ENCODE data around the gene USP10.

Gene USP10

GRCh38 chr16:84753412-84754326, 53.9 kb downstream of the USP10 start:
- TF ChIP-seq CTCF (IDR thresholded peaks at IDR 0.05; ENCODE audit: low read depth, low read length), result no peak
- Histone ChIP-seq H3K27me3 (ENCODE audit: insufficient read depth, low read depth, severe bottlenecking) (no peaks in the 10 kb centered on the region), H3K4me3 (ENCODE audit: low read depth, low read length) (no peak overlapping the region), H3K27ac (peak overlapping the region; percentile 54), H3K9me3 (ENCODE audit: severe bottlenecking) (no peaks in the 10 kb centered on the region), H3K36me3 (no peaks in the 10 kb centered on the region)
- DNase-seq, result peak; percentile 10

GRCh38 chr16:84754353-84754856, 54.6 kb downstream of the USP10 start:
- peak overlapping the region; percentile 54 for H3K27ac ChIP-seq

DNA sequence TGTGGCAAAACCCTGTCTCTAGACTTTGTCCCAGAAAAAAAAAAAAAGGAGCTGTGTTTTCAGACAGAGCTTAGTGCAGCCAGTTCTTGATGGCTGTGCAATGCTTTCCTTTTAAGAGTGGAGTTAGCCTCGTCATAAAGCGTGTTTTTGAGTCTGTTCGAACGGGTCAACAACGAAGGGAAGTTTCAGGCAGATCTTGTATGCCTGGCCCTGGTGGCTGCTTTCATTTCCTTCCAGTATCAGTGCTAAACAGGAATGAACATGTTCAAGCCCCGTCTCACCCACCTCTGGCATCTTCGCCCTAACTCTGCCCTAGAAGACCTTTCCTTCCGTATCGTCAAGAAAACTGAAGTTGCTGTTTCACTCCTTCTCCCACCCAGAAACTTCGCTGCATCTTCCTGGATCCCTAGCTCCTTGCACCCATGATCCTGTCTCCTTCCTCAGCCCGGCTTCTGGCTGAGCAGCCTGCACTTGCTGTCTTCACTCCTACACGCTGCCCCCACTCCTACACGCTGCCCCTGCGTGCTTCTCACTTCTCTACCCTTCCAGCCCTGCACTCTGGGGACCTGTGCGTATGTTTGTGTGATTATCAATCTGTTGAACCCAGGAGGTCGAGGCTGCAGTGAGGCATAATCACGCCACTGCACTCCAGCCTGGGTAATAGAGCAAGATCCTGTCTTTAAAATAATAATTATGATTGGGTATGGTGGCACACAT, 55.3 kb downstream of the USP10 start:
- no peaks in the 10 kb centered on the region for H3K9me3 ChIP-seq (ENCODE audit: severe bottlenecking)
- no peaks in the 10 kb centered on the region for H3K27me3 ChIP-seq (ENCODE audit: insufficient read depth, low read depth, severe bottlenecking)
- no peak for TF ChIP-seq CTCF (IDR thresholded peaks at IDR 0.05; ENCODE audit: low read depth, low read length)
- no peak for DNase-seq
- H3K4me3 ChIP-seq (ENCODE audit: low read depth, low read length), result no peak overlapping the region
- no peak overlapping the region for H3K27ac ChIP-seq
- H3K36me3 ChIP-seq, result no peaks in the 10 kb centered on the region

More at GRCh38 chr16:84754353-84754856, 54.6 kb downstream of the USP10 start:
- peak; percentile 64 for DNase-seq
- TF ChIP-seq CTCF (IDR thresholded peaks at IDR 0.05; ENCODE audit: low read depth, low read length), result peak; percentile 38; the same call in 1 of the 2 replicates
- Histone ChIP-seq H3K36me3 (no peaks in the 10 kb centered on the region), H3K9me3 (ENCODE audit: severe bottlenecking) (no peaks in the 10 kb centered on the region), H3K27me3 (ENCODE audit: insufficient read depth, low read depth, severe bottlenecking) (no peaks in the 10 kb centered on the region), H3K4me3 (ENCODE audit: low read depth, low read length) (no peak overlapping the region)

DNA sequence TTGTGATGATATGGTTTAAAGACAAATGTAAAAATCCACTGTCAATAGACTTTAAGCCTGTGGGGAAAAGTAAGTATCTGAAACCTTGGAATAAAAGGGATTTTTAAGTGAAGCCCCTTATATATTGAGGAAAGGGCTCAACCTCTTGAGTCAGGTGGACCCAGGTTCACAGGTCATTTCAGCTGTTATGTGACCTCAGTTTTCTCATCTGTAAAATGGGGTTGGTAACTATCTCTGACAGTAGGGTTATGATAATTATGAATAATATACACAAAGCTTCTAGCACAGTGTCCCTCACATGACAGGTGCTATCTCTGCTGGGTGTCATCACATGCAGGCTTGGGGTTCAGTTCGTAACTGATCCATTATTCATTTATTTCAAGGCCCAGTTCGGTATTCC, 57.0 kb downstream of the USP10 start:
- H3K27me3 ChIP-seq (ENCODE audit: insufficient read depth, low read depth, severe bottlenecking), result no peaks in the 10 kb centered on the region
- DNase-seq, result no peak
- no peak overlapping the region for H3K27ac ChIP-seq
- H3K36me3 ChIP-seq, result no peaks in the 10 kb centered on the region
- no peak overlapping the region for H3K4me3 ChIP-seq (ENCODE audit: low read depth, low read length)
- H3K9me3 ChIP-seq (ENCODE audit: severe bottlenecking), result no peaks in the 10 kb centered on the region
- TF ChIP-seq CTCF (IDR thresholded peaks at IDR 0.05; ENCODE audit: low read depth, low read length), result no peak

- no peaks in the 10 kb centered on the region for H3K9me3 ChIP-seq (ENCODE audit: severe bottlenecking)
- no peaks in the 10 kb centered on the region; the same call in 1 of the 2 replicates for H3K36me3 ChIP-seq
- no peak overlapping the region for H3K27ac ChIP-seq
- no peak overlapping the region for H3K4me3 ChIP-seq (ENCODE audit: low read depth, low read length)
- DNase-seq, result no peak
- no peak for TF ChIP-seq CTCF (IDR thresholded peaks at IDR 0.05; ENCODE audit: low read depth, low read length)
- no peaks in the 10 kb centered on the region for H3K27me3 ChIP-seq (ENCODE audit: insufficient read depth, low read depth, severe bottlenecking)
Observed at GRCh38 chr16:84758627-84759026, 58.8 kb downstream of the USP10 start.

Measured in WERI-Rb-1 (cell line).